Mucosa of descending colon (tissue), 3 donors: ENCODE measurements around the gene IGFL3. TPM values are rescaled to one million over a fixed set of nuclear protein-coding genes. Genes with fewer than 3 reads are reported as not detected.

Experiments
- ATAC-seq: fragments of 200-7000 bp; cut with Tn5 transposase; one replicate; pipeline ENCODE4 v1.9.1; 2020; ENCODE audit warnings: mild to moderate bottlenecking, moderate library complexity
- DNase-seq, 3 donors: peaks; one replicate each; pipeline ENCODE4 v3.0.0-alpha.2; 2020
- H3K36me3 ChIP-seq: fragments of 200-600 bp; one replicate; pipeline ENCODE4 v1.8.0; 2021; ENCODE audit warnings: low read depth, mild to moderate bottlenecking
- H3K4me1 ChIP-seq: fragments of 200-600 bp; one replicate; pipeline ENCODE4 v1.8.0; 2021; ENCODE audit warnings: low read depth, mild to moderate bottlenecking
- H3K4me3 ChIP-seq: fragments of 200-600 bp; one replicate; pipeline ENCODE4 v1.8.0; 2021; ENCODE audit warnings: mild to moderate bottlenecking
- H3K9me3 ChIP-seq: fragments of 200-600 bp; one replicate; pipeline ENCODE4 v1.8.0; 2021; ENCODE audit warnings: mild to moderate bottlenecking
- CTCF ChIP-seq: fragments of 200-600 bp; IDR thresholded peaks from one replicate; pipeline ENCODE4 v1.8.0; 2022; ENCODE audit warnings: antibody characterized with exemption, mild to moderate bottlenecking
- intact Hi-C, 2 donors: fragments of 100-400 bp; cut with DNase I in 1 of 2; cut with micrococcal nuclease in 1 of 2; formaldehyde crosslinking; loops; one replicate each; pipeline versions ENCODE4 v1.11.0 to v1.11.1; 2022; cut with DNase I, micrococcal nuclease
- total RNA-seq, 3 donors: library from RNA; stranded (reverse); fragmentation: NEBNext Ultra II Directional in 2 of 3; extraction: Animal tissue kit (Norgen Biotek cat#: 25700) in 2 of 3; gene quantifications; one replicate each; pipeline versions ENCODE4 v1.2.1 to v1.2.4, GENCODE V29; 2021 to 2023
- donor health status: DM: no; HTN: no; CAD: no; lungs with moderate emphysema.
- donor health status: DM: no; HTN: no; CAD: no.
- donor health status: DM: no; HTN: yes; CAD: no.

IGFL3 gene
- total RNA-seq, 3 donors from 2014 or later: not detected

GRCh38 chr19:46118136-46118535 is 6.4 kb downstream of the IGFL3 start:
- Histone ChIP-seq H3K4me3 (no peak overlapping the region), H3K9me3 (no peaks in the 10 kb centered on the region), H3K36me3 (no peaks in the 10 kb centered on the region), H3K4me1 (no peaks in the 10 kb centered on the region)
- ATAC-seq: no peak
- intact Hi-C loops: no loop called here
- no peak for DNase-seq
- no peak for TF ChIP-seq CTCF

- DNase-seq (no peak), ATAC-seq (no peak)
- no peaks in the 10 kb centered on the region for H3K36me3 ChIP-seq
Observed at GRCh38 chr19:46116121-46116520, 8.4 kb downstream of the IGFL3 start.

GRCh38 chr19:46115396-46116106 is 8.9 kb downstream of the IGFL3 start:
- Histone ChIP-seq H3K9me3 (no peaks in the 10 kb centered on the region), H3K4me3 (no peak overlapping the region), H3K36me3 (no peaks in the 10 kb centered on the region), H3K4me1 (no peaks in the 10 kb centered on the region)
- intact Hi-C loops: no loop called here
- TF ChIP-seq CTCF: no peak
- no peak for DNase-seq
- ATAC-seq: no peak

More at GRCh38 chr19:46116121-46116520, 8.4 kb downstream of the IGFL3 start:
- H3K4me1 ChIP-seq: no peaks in the 10 kb centered on the region
- intact Hi-C loops: no loop called here
- no peak for TF ChIP-seq CTCF
- no peaks in the 10 kb centered on the region for H3K9me3 ChIP-seq
- H3K4me3 ChIP-seq: no peak overlapping the region

GRCh38 chr19:46113726-46114125 is 10.8 kb downstream of the IGFL3 start:
- TF ChIP-seq CTCF: no peak
- no peak for ATAC-seq

GRCh38 chr19:46112527-46112926 is 12.0 kb downstream of the IGFL3 start:
- TF ChIP-seq CTCF: no peak
- no peak for ATAC-seq
- Histone ChIP-seq H3K4me1 (no peaks in the 10 kb centered on the region), H3K36me3 (no peaks in the 10 kb centered on the region), H3K4me3 (no peak overlapping the region), H3K9me3 (no peaks in the 10 kb centered on the region)
- intact Hi-C loops: no loop called here
- no peak for DNase-seq

More at GRCh38 chr19:46113726-46114125, 10.8 kb downstream of the IGFL3 start:
- intact Hi-C loops: no loop called here
- no peak for DNase-seq
- Histone ChIP-seq H3K4me3 (no peak overlapping the region), H3K9me3 (no peaks in the 10 kb centered on the region), H3K36me3 (no peaks in the 10 kb centered on the region), H3K4me1 (no peaks in the 10 kb centered on the region)
